Mesodermal cell (in vitro differentiated cells): ENCODE data around the gene TIMELESS.

Source experiments
- H3K27ac ChIP-seq: 2 replicates; pipeline ENCODE4 v1.7.0; 2013; ENCODE audit warnings: mild to moderate bottlenecking, low read depth, low read length, moderate library complexity; ENCODE audit not compliant: severe bottlenecking
- H3K36me3 ChIP-seq: 2 replicates; pipeline ENCODE4 v1.7.1; 2013; ENCODE audit warnings: mild to moderate bottlenecking, low read length, moderate library complexity; ENCODE audit not compliant: control insufficient read depth, insufficient read depth
- H3K4me1 ChIP-seq: one replicate; pipeline ENCODE4 v1.7.1; 2013; ENCODE audit warnings: mild to moderate bottlenecking, low read length; ENCODE audit not compliant: insufficient read depth, control insufficient read depth, poor library complexity, severe bottlenecking
- H3K4me3 ChIP-seq: 2 replicates; pipeline ENCODE4 v1.7.0; 2013; ENCODE audit warnings: low read length, control low read depth, mild to moderate bottlenecking; ENCODE audit not compliant: insufficient read depth, poor library complexity, severe bottlenecking; ENCODE audit errors: extremely low read depth
- H3K9me3 ChIP-seq: 2 replicates; pipeline ENCODE4 v1.7.1; 2013; ENCODE audit warnings: mild to moderate bottlenecking, low read length, moderate library complexity; ENCODE audit not compliant: control insufficient read depth
- WGBS, 2 experiments: methylation state at CpG; one replicate each; pipeline ENCODE4 v1.1.5; 2013; ENCODE audit warnings: missing lambda C conversion rate in 2 of 2; ENCODE audit not compliant: insufficient coverage in 2 of 2; 5-methylcytosine and 5-hydroxymethylcytosine counted together

The TIMELESS gene

DNA sequence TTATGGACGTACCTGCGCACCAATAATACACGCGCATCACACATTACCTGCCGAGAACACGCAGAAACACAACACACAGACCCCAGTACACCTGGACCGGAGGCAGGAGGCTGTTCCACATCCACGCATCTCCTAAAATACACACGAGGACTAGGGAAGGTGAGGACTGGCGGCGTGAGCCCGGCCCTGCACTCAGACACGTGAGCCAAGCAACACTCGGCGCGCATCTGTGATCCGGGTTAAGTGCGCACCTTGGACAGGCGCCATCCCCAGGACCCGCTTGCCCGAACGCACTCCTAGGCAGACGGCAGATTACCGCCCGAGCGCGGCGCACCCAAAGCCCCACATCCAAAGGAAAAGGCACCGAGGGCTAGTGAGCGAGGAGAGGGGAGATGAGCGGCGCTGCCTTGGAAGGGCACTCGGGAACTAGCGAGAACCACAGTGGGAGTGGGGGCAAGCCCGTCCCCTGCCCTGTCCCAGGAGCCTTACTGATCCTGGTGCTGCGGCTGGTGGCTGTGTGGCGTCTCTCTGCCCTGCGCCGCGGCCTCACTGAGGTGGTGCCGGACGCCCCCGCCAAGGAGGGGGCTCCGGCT is 38.3 kb upstream of the TIMELESS start:
- Histone ChIP-seq H3K4me3 (peak overlapping the region; percentile 41), H3K9me3 (no peaks in the 10 kb centered on the region), H3K4me1 (no peaks in the 10 kb centered on the region), H3K27ac (no peak overlapping the region), H3K36me3 (no peaks in the 10 kb centered on the region)
- 8 to 10% methylated on average over 40 to 42 of the region's 44 CpGs for WGBS, 2 experiments

DNA sequence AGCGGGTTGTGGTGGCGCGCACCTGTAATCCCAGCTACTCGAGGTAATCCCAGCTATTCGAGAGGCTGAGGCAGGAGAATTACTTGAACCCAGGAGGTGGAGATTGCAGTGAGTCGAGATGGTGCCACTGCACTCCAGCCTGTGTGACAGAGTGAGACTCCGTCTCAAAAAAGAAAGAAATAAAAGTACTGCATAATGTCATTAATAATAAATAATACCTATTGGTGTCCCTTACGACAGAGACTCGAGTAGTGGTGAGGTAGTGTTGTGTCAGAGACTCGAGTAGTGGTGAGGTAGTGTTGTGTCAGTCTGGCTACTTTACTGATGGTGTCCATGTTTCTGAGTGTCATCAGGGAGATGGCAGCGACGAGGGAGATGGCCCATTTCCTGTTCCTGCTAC is 37.5 kb upstream of the TIMELESS start:
- H3K36me3 ChIP-seq: no peaks in the 10 kb centered on the region
- H3K4me3 ChIP-seq: no peak overlapping the region
- H3K9me3 ChIP-seq: no peaks in the 10 kb centered on the region
- no peaks in the 10 kb centered on the region for H3K4me1 ChIP-seq
- no peak overlapping the region for H3K27ac ChIP-seq
- WGBS, 2 experiments: 83 to 91% methylated on average over 5 to 10 of the region's 12 CpGs

DNA sequence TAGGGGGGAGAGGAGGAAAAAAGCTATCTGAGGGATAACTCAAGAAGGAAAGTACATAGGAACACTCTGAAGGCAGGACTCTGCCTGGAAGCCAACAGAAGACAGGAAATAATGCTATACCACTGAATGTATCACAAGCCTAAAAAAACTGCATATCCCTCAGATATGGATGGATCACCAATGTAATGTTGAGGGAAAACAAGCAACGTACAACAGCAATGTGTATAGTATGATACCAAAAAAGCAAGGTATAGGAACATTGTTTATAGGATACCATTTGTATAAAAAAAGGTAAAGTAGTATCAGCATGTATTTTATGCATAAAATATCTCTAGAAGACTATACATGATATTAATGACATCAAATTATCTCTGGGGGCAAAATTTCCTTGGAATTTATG is 35.3 kb upstream of the TIMELESS start:
- Histone ChIP-seq H3K27ac (no peak overlapping the region), H3K36me3 (no peaks in the 10 kb centered on the region), H3K9me3 (no peaks in the 10 kb centered on the region), H3K4me1 (no peaks in the 10 kb centered on the region), H3K4me3 (no peak overlapping the region)
- WGBS, 2 experiments: no CpG with 5 or more reads among the region's 1 CpG

DNA sequence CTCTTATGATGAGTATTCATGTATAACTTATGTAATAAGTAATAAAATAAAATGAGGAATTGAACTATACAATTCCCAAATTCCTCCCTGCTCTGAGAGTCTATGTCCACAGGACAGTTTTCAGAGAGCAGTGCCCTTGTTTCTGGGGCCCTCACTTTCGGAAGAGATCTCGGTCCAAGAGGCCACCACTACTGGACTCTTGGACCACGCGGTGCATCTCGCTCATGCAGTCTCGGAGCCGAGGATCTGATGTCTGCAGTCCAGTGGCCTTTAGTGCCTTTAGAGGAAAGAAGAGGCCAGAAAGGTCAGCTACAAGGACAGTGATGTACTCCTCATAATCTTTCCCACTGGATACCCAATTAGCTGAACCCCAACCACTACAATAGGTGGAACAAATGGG is 30.4 kb upstream of the TIMELESS start:
- no peaks in the 10 kb centered on the region for H3K36me3 ChIP-seq
- H3K27ac ChIP-seq: no peak overlapping the region
- no peak overlapping the region for H3K4me3 ChIP-seq
- WGBS, 2 experiments: 96 to 97% methylated on average over 7 of the region's 7 CpGs
- no peaks in the 10 kb centered on the region for H3K9me3 ChIP-seq
- no peaks in the 10 kb centered on the region for H3K4me1 ChIP-seq

DNA sequence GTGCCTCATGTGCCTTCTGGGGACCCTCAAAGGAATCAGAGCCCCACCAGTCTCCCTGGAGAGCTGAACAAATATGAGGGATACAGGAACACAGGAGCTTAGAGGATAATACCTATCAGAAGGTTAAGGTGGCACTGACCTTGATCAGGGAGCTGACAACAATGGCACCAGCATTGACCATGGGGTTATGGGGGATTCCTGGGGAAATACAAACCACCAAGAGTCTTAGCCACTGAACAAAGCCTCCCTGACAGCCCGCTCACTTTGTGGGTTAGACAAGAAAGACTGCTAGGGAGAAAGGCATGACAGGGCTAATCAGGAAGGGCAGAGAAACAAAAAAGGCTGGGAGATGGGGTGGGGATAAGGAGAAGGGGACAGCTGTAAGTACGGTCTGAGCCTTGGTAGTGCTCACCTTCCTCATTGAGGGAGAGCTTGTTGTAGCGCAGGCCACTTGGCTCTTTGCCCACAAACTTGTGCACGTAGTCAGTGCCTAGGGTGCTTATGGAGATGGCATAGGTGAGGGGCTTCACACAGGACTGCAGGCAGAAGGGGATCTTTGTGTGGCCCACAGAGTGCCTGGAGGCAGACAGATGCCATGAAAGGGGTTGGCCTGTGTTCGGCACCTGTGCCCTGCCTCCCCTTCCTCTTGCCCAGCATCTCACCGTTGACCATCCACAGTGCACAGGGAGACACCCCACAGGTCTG is 28.4 kb upstream of the TIMELESS start:
- no peaks in the 10 kb centered on the region for H3K36me3 ChIP-seq
- no peaks in the 10 kb centered on the region for H3K4me1 ChIP-seq
- H3K27ac ChIP-seq: no peak overlapping the region
- WGBS, 2 experiments: 89 to 98% methylated on average over 4 of the region's 6 CpGs
- H3K9me3 ChIP-seq: no peaks in the 10 kb centered on the region
- H3K4me3 ChIP-seq: no peak overlapping the region

DNA sequence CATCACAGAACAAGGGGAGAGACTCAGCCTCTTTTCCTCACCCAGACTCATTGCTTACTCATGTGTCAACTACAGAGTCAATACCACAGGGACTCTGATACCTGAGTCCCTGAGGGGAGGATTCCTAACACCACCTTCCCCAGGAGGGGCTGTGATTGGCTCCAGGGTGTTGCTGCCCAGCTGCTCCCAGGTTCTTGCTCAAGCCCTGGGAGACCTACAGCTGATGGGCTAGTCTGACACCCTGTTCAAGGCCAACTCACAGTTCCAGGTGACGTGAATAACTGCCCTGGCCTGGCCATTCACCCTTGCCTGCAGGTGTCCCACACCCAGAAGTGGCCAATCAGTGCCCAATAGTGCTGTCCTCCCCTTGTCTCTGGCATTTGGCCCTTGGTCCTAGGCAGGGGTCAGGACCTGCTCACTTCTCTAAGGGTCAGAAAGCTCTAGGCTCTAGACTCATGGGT is 27.8 kb upstream of the TIMELESS start:
- H3K9me3 ChIP-seq: no peaks in the 10 kb centered on the region
- no peaks in the 10 kb centered on the region for H3K36me3 ChIP-seq
- H3K4me3 ChIP-seq: no peak overlapping the region
- 82 to 92% methylated on average over 1 of the region's 1 CpG for WGBS, 2 experiments
- no peak overlapping the region for H3K27ac ChIP-seq
- H3K4me1 ChIP-seq: no peaks in the 10 kb centered on the region

DNA sequence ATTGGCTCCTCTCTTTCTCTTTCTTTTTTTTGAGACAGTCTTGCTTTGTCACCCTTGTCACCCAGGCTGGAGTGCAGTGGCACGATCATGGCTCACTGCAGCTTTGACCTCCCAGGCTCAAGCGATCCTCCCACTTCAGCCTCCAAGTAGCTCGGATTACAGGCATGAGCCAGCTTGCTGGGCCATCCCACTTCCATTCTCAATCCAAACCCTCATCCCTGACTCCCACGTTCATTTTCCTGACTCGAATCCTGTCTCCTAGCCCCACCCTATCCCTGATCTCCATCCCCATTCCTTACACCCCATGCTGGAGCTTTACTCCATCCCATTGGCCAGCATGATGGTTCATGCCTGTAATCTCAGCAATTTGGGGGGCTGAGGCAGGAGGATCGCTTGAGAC is 26.9 kb upstream of the TIMELESS start:
- Histone ChIP-seq H3K9me3 (no peaks in the 10 kb centered on the region), H3K4me1 (no peaks in the 10 kb centered on the region), H3K36me3 (no peaks in the 10 kb centered on the region), H3K4me3 (no peak overlapping the region), H3K27ac (no peak overlapping the region)
- 91% methylated on average over 5 of the region's 6 CpGs for WGBS, 2 experiments

DNA sequence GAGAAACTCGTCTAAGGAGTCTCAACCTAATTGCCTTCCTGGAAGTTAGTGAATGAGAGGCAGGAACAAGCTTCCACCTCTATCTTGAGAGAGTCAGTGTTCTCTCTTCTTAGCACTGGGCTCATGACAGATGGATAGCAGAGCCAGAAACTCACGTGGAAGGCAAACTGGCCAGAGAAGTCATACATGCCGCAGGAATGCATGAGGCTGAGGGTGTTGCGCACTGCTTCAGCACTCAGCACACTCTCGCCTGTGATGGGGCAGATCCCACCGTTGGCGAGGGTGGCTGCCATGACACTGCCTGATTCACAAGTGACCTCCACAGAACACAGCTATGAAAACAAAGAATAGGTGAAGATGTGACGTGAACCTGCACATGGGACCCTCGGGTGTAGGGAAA is 25.2 kb upstream of the TIMELESS start:
- Histone ChIP-seq H3K4me3 (no peak overlapping the region), H3K4me1 (no peaks in the 10 kb centered on the region), H3K27ac (no peak overlapping the region), H3K36me3 (peaks cover 14% of the 10 kb centered on the region), H3K9me3 (no peaks in the 10 kb centered on the region)
- WGBS, 2 experiments: 95 to 97% methylated on average over 8 to 9 of the region's 9 CpGs

DNA sequence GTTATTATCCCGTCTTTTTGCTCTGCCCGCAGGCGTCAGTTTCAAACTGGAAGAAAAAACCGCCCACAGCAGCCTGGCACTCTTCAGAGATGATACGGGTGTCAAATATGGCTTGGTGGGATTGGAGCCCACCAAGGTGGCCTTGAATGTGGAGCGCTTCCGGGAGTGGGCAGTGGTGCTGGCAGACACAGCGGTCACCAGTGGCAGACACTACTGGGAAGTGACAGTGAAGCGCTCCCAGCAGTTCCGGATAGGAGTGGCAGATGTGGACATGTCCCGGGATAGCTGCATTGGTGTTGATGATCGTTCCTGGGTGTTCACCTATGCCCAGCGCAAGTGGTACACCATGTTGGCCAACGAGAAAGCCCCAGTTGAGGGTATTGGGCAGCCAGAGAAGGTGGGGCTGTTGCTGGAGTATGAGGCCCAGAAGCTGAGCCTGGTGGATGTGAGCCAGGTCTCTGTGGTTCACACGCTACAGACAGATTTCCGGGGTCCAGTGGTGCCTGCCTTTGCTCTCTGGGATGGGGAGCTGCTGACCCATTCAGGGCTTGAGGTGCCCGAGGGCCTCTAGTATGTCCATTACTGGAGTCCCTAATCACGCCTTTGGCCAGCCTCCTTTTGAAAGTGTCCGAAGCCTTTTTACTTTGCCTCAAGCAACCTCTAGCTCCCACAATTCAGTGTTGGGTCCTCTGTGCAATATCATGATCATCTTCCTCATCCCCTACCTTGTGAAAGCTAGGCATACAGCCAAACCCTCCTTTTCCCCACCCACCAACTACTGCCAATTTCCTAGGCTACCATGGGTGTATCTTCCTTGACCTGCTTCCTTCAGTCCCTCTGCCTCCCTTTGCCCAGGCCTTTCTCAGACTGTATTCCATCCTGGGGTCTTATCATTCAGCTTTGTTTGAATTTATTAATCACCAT is 20.0 kb upstream of the TIMELESS start:
- Histone ChIP-seq H3K4me1 (no peaks in the 10 kb centered on the region), H3K9me3 (no peaks in the 10 kb centered on the region), H3K36me3 (peaks cover 18% of the 10 kb centered on the region), H3K4me3 (peak overlapping the region; percentile 91), H3K27ac (no peak overlapping the region)
- 56 to 64% methylated on average over 19 of the region's 19 CpGs for WGBS, 2 experiments

DNA sequence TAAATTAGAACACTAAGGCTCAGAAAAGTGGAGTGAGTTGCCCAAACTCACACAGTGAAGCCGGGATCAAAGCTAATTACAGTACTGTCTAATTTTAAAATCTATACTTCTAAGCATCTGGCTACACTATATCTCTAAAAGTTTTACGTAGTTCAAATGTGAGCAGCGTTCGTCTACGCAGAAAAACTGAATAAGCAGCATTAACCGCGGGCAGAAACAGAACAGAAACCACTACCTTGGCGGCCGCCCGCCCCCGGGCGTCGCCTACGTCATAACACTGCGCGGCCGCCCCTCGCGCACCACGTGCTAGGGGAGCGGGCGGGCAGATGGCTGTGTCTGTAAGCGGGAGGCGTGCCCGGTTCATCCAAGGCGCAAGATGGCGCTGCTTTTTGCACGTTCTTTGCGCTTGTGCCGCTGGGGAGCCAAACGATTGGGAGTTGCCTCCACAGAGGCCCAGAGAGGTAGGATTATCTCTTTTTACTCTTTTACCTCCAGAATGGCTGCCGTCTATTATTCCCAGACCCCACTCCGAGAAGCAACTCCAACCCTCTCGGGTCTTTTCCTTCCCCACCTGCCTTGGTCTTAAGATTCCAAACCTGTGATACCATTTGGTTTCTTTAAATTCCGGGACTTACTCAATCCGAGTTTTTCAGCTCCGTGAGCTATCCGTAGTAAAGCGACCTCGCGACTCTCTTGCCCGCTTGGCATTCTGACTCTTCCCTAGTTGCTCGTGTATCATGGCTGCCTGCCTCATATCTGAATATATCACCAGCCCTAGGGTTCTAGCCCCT is 19.2 kb upstream of the TIMELESS start, which contains the start of gene SPRYD4:
TSS of gene SPRYD4 (plus strand) at position 363 of the 791 bp plus-strand sequence. CDS start at position 377, 14 bp downstream.
- peaks cover 18% of the 10 kb centered on the region for H3K36me3 ChIP-seq
- H3K4me1 ChIP-seq: no peaks in the 10 kb centered on the region
- peak within 1 kb of the TSS; percentile 57 for H3K27ac ChIP-seq
- 1% methylated on average over 35 to 42 of the region's 43 CpGs for WGBS, 2 experiments
- no peaks in the 10 kb centered on the region for H3K9me3 ChIP-seq
- peak within 1 kb of the TSS; percentile 91 for H3K4me3 ChIP-seq
